H9 (cell line): ENCODE data around the gene SF3A2. TPM values are rescaled to one million over a fixed set of nuclear protein-coding genes. Genes with fewer than 3 reads are reported as not detected.

Source experiments
- DNase-seq: peaks from one replicate; pipeline ENCODE4 v3.0.0-alpha.2; 2017
- H2AFZ ChIP-seq: one replicate; pipeline ENCODE4 v1.6.1; 2013; ENCODE audit warnings: mild to moderate bottlenecking, low read length, control low read depth, moderate library complexity
- H2AK5ac ChIP-seq: 2 replicates; pipeline ENCODE4 v1.6.1; 2013; ENCODE audit warnings: low read length, control low read depth, mixed read lengths; ENCODE audit not compliant: insufficient read length
- H2BK120ac ChIP-seq: one replicate; pipeline ENCODE4 v1.6.1; 2013; ENCODE audit warnings: low read depth, mild to moderate bottlenecking, low read length, control low read depth, inconsistent platforms; ENCODE audit not compliant: poor library complexity, severe bottlenecking
- H2BK12ac ChIP-seq: 2 replicates; pipeline ENCODE4 v1.6.1; 2013; ENCODE audit warnings: low read length, control low read depth, mixed read lengths, low read depth; ENCODE audit not compliant: insufficient read length
- H2BK15ac ChIP-seq: 2 replicates; pipeline ENCODE4 v1.6.1; 2013; ENCODE audit warnings: low read depth, low read length, control low read depth
- H2BK20ac ChIP-seq: one replicate; pipeline ENCODE4 v1.6.1; 2013; ENCODE audit warnings: low read depth, mild to moderate bottlenecking, low read length, control low read depth, inconsistent platforms; ENCODE audit not compliant: poor library complexity, severe bottlenecking
- H2BK5ac ChIP-seq: 2 replicates; pipeline ENCODE4 v1.6.1; 2013; ENCODE audit warnings: low read length, control low read depth, mixed read lengths; ENCODE audit not compliant: insufficient read length
- H3K14ac ChIP-seq: 2 replicates; pipeline ENCODE4 v1.6.1; 2013; ENCODE audit warnings: low read length, control low read depth; ENCODE audit not compliant: insufficient read depth
- H3K18ac ChIP-seq: 2 replicates; pipeline ENCODE4 v1.6.1; 2013; ENCODE audit warnings: low read depth, mild to moderate bottlenecking, mixed read lengths, low read length, control low read depth; ENCODE audit not compliant: insufficient read length
- H3K23ac ChIP-seq: 2 replicates; pipeline ENCODE4 v1.6.1; 2013; ENCODE audit warnings: low read length, control low read depth, mixed read lengths, low read depth; ENCODE audit not compliant: insufficient read length
- H3K23me2 ChIP-seq: 2 replicates; pipeline ENCODE4 v1.6.1; 2013; ENCODE audit warnings: low read depth, mild to moderate bottlenecking, mixed read lengths, low read length, control low read depth; ENCODE audit not compliant: insufficient read length, poor library complexity, severe bottlenecking
- H3K27ac ChIP-seq: 2 replicates; pipeline ENCODE4 v1.5.1; 2013; ENCODE audit warnings: low read length, control low read depth, mixed read lengths, low read depth; ENCODE audit not compliant: insufficient read length
- H3K27me3 ChIP-seq: 2 replicates; pipeline ENCODE4 v1.6.1; 2013; ENCODE audit warnings: low read length, control low read depth, inconsistent platforms; ENCODE audit not compliant: insufficient read depth
- H3K4ac ChIP-seq: 2 replicates; pipeline ENCODE4 v1.6.1; 2013; ENCODE audit warnings: low read depth, mild to moderate bottlenecking, control low read depth, inconsistent platforms, low read length, moderate library complexity
- H3K4me1 ChIP-seq: 2 replicates; pipeline ENCODE4 v1.6.1; 2013; ENCODE audit warnings: low read length, control low read depth, inconsistent platforms; ENCODE audit not compliant: insufficient read depth
- H3K4me2 ChIP-seq: 2 replicates; pipeline ENCODE4 v1.6.1; 2013; ENCODE audit warnings: low read length, control low read depth, mixed read lengths; ENCODE audit not compliant: insufficient read length, insufficient read depth
- H3K56ac ChIP-seq: 2 replicates; pipeline ENCODE4 v1.6.1; 2013; ENCODE audit warnings: low read depth, mild to moderate bottlenecking, mixed read lengths, low read length, control low read depth; ENCODE audit not compliant: insufficient read length
- H3K79me1 ChIP-seq: 2 replicates; pipeline ENCODE4 v1.6.1; 2013; ENCODE audit warnings: low read depth, mild to moderate bottlenecking, moderate library complexity, low read length, control low read depth, inconsistent platforms; ENCODE audit not compliant: insufficient read depth, poor library complexity, severe bottlenecking
- H3K79me2 ChIP-seq: 2 replicates; pipeline ENCODE4 v1.6.1; 2013; ENCODE audit warnings: low read length, control low read depth, inconsistent platforms; ENCODE audit not compliant: insufficient read depth
- H3K9ac ChIP-seq: 2 replicates; pipeline ENCODE4 v1.6.1; 2013; ENCODE audit warnings: low read length, control low read depth, mixed read lengths; ENCODE audit not compliant: insufficient read length; ENCODE audit errors: extremely low read depth
- H3K9me3 ChIP-seq: one replicate; pipeline ENCODE4 v1.6.1; 2013; ENCODE audit warnings: low read depth, low read length, inconsistent platforms; ENCODE audit not compliant: control insufficient read depth
- H3T11ph ChIP-seq: one replicate; pipeline ENCODE4 v1.6.1; 2013; ENCODE audit warnings: mild to moderate bottlenecking, low read length, control low read depth, inconsistent platforms
- H4K20me1 ChIP-seq: one replicate; pipeline ENCODE4 v1.6.1; 2013; ENCODE audit not compliant: control insufficient read depth, insufficient read length, insufficient read depth
- H4K5ac ChIP-seq: 2 replicates; pipeline ENCODE4 v1.6.1; 2013; ENCODE audit warnings: low read depth, mild to moderate bottlenecking, mixed read lengths, low read length, control low read depth; ENCODE audit not compliant: insufficient read length
- H4K8ac ChIP-seq: replicated peaks from 2 replicates; pipeline ENCODE4 v1.6.1; 2013; ENCODE audit warnings: low read length, control low read depth, mixed read lengths, low read depth; ENCODE audit not compliant: insufficient read length
- H4K91ac ChIP-seq: 2 replicates; pipeline ENCODE4 v1.6.1; 2013; ENCODE audit warnings: low read depth, mild to moderate bottlenecking, moderate library complexity, mixed read lengths, low read length, control low read depth; ENCODE audit not compliant: insufficient read length
- H3K27ac Mint-ChIP-seq, 3 experiments: 2 replicates in 2 of 3; 3 replicates in 1 of 3; pipeline ENCODE4 v1.8.0; 2020 to 2021; ENCODE audit warnings: mixed read lengths in 3 of 3, mild to moderate bottlenecking in 1 of 3, moderate library complexity in 1 of 3
- H3K27me3 Mint-ChIP-seq: 2 replicates; pipeline ENCODE4 v1.8.0; 2021; ENCODE audit warnings: low read depth, mild to moderate bottlenecking, moderate library complexity, mixed read lengths
- H3K36me3 Mint-ChIP-seq, 3 experiments: 2 replicates in 2 of 3; 3 replicates in 1 of 3; pipeline ENCODE4 v1.8.0; 2020 to 2021; ENCODE audit warnings: low read depth in 3 of 3, mixed read lengths in 3 of 3; ENCODE audit not compliant: insufficient read depth in 1 of 3
- H3K4me1 Mint-ChIP-seq, 2 experiments: 2 replicates each; pipeline ENCODE4 v1.8.0; 2020; ENCODE audit warnings: mixed read lengths in 2 of 2
- H3K4me3 Mint-ChIP-seq, 2 experiments: 2 replicates in 1 of 2; 3 replicates in 1 of 2; pipeline ENCODE4 v1.8.0; 2020 to 2021; ENCODE audit warnings: mild to moderate bottlenecking in 2 of 2, mixed read lengths in 2 of 2, moderate library complexity in 1 of 2
- H3K9me3 Mint-ChIP-seq, 2 experiments: 2 replicates in 1 of 2; 3 replicates in 1 of 2; pipeline ENCODE4 v1.8.0; 2020; ENCODE audit warnings: mild to moderate bottlenecking in 2 of 2, mixed read lengths in 2 of 2, moderate library complexity in 1 of 2
- WGBS: extraction: QIAGEN DNeasy Blood & Tissue Kit; methylation state at CpG from one replicate; pipeline ENCODE4 v1.1.7; 2013; ENCODE audit warnings: missing lambda C conversion rate, low lambda C conversion rate, mixed read lengths; ENCODE audit not compliant: insufficient read length; ENCODE audit errors: extremely low coverage; 5-methylcytosine and 5-hydroxymethylcytosine counted together
- total RNA-seq: library from RNA; stranded (reverse); gene quantifications from 2 replicates; pipeline ENCODE4 v1.2.1, GENCODE V29; 2021
- TF ChIP-seq, protein P1 (sequence below): fragments of 200-600 bp; sonication (generic); conservative IDR thresholded peaks from 3 replicates; pipeline ENCODE4 v1.8.0; 2021; ENCODE audit warnings: antibody characterized with exemption, mild to moderate bottlenecking

Gene SF3A2
- total RNA-seq, 1 experiment from 2014 or later: 166 TPM

- Histone ChIP-seq H3K9me3 (no peaks in the 10 kb centered on the region), H4K8ac (no peak overlapping the region), H3K23me2 (no peaks in the 10 kb centered on the region), H4K5ac (no peak overlapping the region), H3K79me2 (peaks cover 2% of the 10 kb centered on the region; the same call in 1 of the 2 replicates), H3K4me1 (no peaks in the 10 kb centered on the region), H4K20me1 (peaks cover 5% of the 10 kb centered on the region), H3K56ac (no peak overlapping the region), H2BK5ac (no peak overlapping the region), H3K14ac (no peak overlapping the region; the same call in 1 of the 2 replicates), H2BK15ac (no peak overlapping the region), H2AK5ac (no peak overlapping the region), H3K27ac (no peak overlapping the region), H3K27me3 (no peaks in the 10 kb centered on the region), H2BK120ac (no peak overlapping the region), H3K4ac (no peak overlapping the region), H2AFZ (no peak overlapping the region), H3K4me2 (no peak overlapping the region), H2BK12ac (no peak overlapping the region), H3K23ac (no peak overlapping the region), H3K79me1 (no peaks in the 10 kb centered on the region), H3K9ac (no peak overlapping the region), H4K91ac (no peak overlapping the region), H3T11ph (no peak overlapping the region), H3K18ac (no peak overlapping the region), H2BK20ac (no peak overlapping the region)
- Mint-ChIP-seq H3K36me3 (peaks cover 14 to 33% (median 33%) of the 10 kb centered on the region in 3 experiments), H3K4me3 (peak overlapping the region in 1 of 2 experiments; percentile 20; a peak in 1 of 5 replicates), H3K4me1 (peaks cover 3 to 6% of the 10 kb centered on the region in 2 experiments; a peak in 3 of 4 replicates), H3K9me3 (peaks cover 0 to 8% of the 10 kb centered on the region in 2 experiments; a peak in 1 of 5 replicates), H3K27me3 (no peaks in the 10 kb centered on the region; the same call in 1 of the 2 replicates), H3K27ac (peak overlapping the region; percentile 71 to 90 (median 89); a peak in 6 of 7 replicates)
- TF ChIP-seq, protein P1, sequence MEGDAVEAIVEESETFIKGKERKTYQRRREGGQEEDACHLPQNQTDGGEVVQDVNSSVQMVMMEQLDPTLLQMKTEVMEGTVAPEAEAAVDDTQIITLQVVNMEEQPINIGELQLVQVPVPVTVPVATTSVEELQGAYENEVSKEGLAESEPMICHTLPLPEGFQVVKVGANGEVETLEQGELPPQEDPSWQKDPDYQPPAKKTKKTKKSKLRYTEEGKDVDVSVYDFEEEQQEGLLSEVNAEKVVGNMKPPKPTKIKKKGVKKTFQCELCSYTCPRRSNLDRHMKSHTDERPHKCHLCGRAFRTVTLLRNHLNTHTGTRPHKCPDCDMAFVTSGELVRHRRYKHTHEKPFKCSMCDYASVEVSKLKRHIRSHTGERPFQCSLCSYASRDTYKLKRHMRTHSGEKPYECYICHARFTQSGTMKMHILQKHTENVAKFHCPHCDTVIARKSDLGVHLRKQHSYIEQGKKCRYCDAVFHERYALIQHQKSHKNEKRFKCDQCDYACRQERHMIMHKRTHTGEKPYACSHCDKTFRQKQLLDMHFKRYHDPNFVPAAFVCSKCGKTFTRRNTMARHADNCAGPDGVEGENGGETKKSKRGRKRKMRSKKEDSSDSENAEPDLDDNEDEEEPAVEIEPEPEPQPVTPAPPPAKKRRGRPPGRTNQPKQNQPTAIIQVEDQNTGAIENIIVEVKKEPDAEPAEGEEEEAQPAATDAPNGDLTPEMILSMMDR: peak; percentile 75
- DNase-seq: peak; percentile 80
- no CpG with 5 or more reads among the region's 18 CpGs for WGBS
Measured at GRCh38 chr19:2199215-2199614, 37.4 kb upstream of the SF3A2 start.
